Stimulated activated CD4-positive, alpha-beta T cell treated with anti-CD3 and anti-CD28 coated beads, Interleukin-1b, Interleukin-23, amount 100 ng/mL, for 4 hours (primary cell): ENCODE results near the gene RPL9.
"Not testable (repeated sequence)": the region's sequence is repeated elsewhere in the genome, so short reads cannot be mapped to it uniquely, and the experiment has no call there.

Experiments used
- DNase-seq, 2 donors: peaks; one replicate each; pipeline ENCODE4 v3.0.0-alpha.2; 2020; ENCODE audit warnings: low read depth in 2 of 2

RPL9 gene

GRCh38 chr4:39458505-39459300, at the start of gene RPL9, which contains the start of gene LIAS:
Gene RPL9, minus strand, starts transcription at chr4:39458922. Its CDS starts 483 bp downstream, at chr4:39458439.
Gene LIAS, plus strand, starts transcription at chr4:39459056. Its CDS starts 62 bp downstream, at chr4:39459118.
- DNase-seq: peak; percentile 81 to 88

GRCh38 chr4:39505581-39505980, 46.9 kb upstream of the RPL9 start:
- DNase-seq: no peak

- DNase-seq: no peak
Observed at GRCh38 chr4:39504538-39504937, 45.8 kb upstream of the RPL9 start.

- DNase-seq: not testable (repeated sequence)
Observed at GRCh38 chr4:39502664-39503035, 43.9 kb upstream of the RPL9 start.

GRCh38 chr4:39502019-39502663, 43.4 kb upstream of the RPL9 start:
- DNase-seq: no peak

- DNase-seq: no peak
Observed at GRCh38 chr4:39498727-39499020, 40.0 kb upstream of the RPL9 start.

- DNase-seq: no peak
Observed at GRCh38 chr4:39497909-39498726, 39.4 kb upstream of the RPL9 start.

- DNase-seq: no peak
Observed at GRCh38 chr4:39495446-39496213, 36.9 kb upstream of the RPL9 start.

GRCh38 chr4:39494354-39494753, 35.6 kb upstream of the RPL9 start:
- no peak for DNase-seq

- no peak for DNase-seq
Observed at GRCh38 chr4:39490322-39490721, 31.6 kb upstream of the RPL9 start.

GRCh38 chr4:39486221-39486804, 27.6 kb upstream of the RPL9 start:
- no peak for DNase-seq

GRCh38 chr4:39484582-39485272, 26.0 kb upstream of the RPL9 start:
- no peak for DNase-seq

- DNase-seq: no peak
Observed at GRCh38 chr4:39480902-39481695, 22.4 kb upstream of the RPL9 start.

- DNase-seq: no peak
Observed at GRCh38 chr4:39480251-39480650, 21.5 kb upstream of the RPL9 start.

- DNase-seq: no peak
Observed at GRCh38 chr4:39476187-39476895, 17.6 kb upstream of the RPL9 start.

- no peak for DNase-seq
Observed at GRCh38 chr4:39472396-39472795, 13.7 kb upstream of the RPL9 start.

GRCh38 chr4:39470402-39470801, 11.7 kb upstream of the RPL9 start:
- no peak for DNase-seq

GRCh38 chr4:39469429-39470077, 10.8 kb upstream of the RPL9 start:
- DNase-seq: no peak

- no peak for DNase-seq
Observed at GRCh38 chr4:39467464-39467863, 8.7 kb upstream of the RPL9 start.
